CD4-positive, alpha-beta T cell treated with Interferon alpha-2 for 1 hour (primary cell): ENCODE measurements around the gene DDIT4.
A peak's percentile ranks its signal among the peaks of the same experiment; 100 is the strongest.
"Not testable (repeated sequence)": the region's sequence is repeated elsewhere in the genome, so short reads cannot be mapped to it uniquely, and the experiment has no call there.

Experiments
- DNase-seq, 2 donors: peaks; one replicate each; pipeline ENCODE4 v3.0.0-alpha.2; 2020 to 2022

The DDIT4 gene

DNA sequence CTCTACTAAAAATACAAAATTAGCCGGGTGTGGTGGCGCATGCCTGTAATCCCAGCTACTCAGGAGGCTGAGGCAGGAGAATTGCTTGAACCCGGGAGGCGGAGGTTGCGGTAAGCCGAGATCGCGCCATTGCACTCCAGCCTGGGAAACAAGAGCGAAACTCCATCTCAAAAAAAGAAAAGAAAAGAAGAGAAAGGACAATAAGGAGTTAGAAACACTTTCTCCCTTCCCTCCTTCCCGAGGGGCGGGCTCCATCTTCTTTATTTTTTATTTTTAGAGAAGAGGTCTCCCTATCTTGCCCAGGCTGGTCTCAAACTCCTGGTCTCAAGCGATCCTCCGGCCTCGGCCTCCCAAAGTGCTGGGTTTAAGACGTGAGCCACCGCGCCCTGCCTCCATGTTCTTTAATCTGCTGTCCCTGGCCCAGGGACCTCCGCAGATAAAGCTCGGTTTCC is 23.1 kb downstream of the DDIT4 start:
- DNase-seq, result not testable (repeated sequence)

DNA sequence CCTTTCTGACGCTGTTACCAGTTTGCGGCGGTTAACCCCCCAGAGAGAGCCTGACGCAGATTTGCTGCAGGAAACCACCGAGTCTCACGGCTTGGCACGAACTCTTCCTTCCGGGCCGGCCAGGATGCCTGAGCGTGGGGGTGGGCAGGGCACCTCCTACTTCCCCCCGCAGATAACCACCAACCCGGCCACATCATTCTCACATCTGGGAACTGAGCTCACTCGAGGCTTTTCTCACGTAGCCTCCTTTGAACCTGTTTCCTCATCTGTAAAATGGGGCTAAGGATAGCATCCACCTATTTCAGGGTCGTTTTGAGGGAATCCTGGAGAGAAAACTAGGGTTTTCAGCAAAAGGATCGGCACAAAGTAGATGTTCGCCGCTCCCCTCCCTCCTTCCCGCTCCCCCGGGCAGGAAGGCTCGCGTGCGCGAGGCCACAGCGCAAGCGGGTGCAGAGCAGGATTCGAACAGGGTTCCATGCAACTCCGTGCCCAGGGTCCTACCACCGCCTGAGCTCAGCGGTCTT is 23.6 kb downstream of the DDIT4 start:
- peak; percentile 98 to 99 for DNase-seq

DNA sequence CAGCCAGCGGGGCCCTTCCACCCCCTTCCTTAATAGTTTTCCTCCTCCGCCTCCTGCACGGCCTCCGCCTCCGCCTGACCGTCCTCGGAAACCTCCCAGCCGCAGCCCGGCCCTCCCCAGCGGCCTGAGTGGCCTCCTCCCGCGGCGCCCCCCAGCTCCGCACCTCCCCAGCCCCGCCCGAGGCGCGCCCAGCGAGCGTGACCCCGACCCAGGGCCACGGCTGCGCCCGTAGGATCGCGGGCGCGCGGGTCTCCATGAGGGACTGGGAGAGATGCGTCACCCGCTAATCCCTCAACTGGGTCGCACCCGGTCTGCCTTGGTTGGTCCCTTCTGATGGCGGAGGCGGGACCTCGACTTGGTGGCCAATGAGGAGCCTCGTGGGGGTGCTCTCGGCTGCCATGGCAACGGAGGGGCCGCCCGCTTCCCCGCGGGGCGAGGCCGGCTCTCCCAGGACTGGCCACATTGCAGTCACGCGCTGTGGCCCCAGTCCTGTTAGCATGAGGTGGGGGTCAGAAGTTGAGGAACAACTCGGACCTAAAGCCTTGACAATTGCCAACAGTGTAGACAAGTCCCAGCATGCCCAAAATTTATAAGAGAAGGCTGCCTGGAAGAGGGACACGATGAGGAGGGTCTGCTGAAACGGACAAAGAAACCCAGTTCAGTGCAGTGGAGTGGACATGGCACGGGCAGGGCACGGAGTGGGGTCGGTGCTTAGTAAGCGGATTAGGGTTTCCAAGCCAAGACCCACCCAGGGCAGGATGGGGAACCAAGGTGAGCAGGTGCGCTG is 24.3 kb downstream of the DDIT4 start:
- DNase-seq, result peak; percentile 95 to 96

DNA sequence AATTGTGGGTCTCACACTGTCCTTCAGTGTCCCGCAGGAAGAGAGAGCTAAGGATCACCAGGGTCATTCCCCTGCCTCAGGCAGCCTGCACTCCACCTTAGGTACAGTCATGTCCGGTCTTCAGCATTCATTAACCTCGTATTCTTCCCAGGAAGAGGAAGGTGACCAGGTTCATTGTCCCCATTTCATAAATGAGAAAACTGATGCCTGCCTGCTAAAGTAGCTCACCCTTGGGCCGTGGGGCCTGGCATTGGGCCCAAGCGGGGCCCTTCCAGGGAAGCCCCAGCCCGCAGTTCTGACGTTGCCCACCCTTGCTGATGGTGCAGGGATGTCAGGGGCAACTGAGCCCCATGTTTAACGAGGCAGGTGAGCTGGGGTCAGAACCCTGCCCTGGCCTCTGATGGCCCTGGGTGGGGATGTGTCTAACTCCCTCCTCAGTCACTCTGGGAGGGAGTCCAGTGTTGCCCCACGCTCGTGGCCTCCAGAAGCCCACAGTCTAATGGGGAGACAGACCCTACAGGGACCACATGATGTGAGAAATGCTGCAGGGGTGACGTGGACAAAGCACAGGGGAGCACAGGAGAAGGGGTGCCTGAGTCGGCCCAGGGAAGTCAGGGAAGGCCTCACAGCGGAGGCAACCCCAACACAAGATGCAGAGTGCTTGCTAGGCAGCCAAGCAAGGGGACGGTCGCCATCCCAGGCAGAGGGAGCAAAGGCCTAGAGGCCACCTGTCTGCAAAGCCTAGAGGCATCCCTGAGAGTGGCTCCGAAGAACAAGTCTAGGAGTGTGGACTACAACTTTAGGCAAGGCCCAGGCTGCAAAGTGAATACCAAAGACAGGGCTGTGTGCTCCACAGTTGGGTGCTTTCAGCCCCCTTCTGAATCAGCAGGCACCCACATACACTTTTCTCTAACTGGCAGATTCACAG is 25.1 kb downstream of the DDIT4 start:
- DNase-seq, result no peak

DNA sequence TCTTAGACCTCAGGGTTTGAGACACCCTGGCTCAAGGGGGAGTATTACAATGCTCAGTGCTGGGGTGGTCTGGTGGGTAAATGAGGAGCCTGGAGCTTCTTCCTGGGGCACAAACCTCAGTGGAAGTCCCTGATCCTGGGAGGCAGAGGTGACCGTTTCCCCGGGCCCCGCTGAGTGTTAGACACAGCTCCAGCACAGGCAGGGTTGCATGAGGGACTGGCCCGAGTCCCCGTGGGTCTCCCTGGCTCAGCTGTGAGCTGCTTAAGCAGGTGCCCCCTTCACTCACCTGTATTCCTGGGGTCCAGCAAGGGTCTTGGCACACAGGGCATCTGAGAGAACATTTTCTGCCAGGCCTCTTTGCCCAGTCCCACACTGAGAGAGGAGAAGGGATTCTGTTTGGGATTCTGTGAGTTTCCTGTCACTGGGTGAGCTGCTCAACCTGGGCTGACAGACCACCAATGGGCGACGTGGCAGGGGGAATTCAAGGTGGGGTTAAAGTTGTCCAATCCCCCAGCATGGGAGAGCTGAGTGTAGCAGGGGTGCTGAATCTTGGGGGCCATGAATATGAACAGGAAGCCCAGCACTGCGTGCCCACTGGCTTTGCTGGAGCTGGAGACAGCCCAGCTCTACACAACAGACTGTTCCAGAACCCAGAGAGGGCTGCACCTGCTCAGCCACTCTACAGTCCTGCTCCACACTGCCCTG is 29.9 kb downstream of the DDIT4 start:
- DNase-seq, result no peak

DNA sequence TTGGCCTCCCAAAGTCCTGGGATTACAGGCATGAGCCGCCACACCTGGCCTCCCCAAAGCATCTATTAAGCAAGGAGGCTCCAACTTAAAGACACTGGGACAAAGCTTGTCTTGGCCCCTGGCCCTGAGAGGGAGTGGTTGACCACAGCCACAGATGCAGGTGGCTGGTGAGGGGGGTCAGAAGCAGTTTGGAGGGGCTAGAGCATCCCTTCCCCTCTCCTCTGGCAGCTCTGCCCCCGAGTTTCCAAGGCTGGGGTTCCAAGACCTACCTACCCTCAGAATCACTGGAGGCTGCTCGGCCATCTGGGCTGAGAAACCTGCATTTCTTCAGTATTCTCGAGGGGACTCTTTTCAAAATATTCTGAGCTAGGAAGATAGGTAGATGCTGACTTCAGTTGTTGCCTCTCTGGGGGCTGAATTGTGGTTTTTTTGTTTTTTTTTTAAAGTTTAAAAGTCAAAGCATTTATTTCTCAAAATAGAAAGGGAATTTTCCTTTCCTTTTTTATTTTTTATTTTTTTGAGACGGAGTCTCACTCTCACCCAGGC is 32.6 kb downstream of the DDIT4 start:
- no peak for DNase-seq

DNA sequence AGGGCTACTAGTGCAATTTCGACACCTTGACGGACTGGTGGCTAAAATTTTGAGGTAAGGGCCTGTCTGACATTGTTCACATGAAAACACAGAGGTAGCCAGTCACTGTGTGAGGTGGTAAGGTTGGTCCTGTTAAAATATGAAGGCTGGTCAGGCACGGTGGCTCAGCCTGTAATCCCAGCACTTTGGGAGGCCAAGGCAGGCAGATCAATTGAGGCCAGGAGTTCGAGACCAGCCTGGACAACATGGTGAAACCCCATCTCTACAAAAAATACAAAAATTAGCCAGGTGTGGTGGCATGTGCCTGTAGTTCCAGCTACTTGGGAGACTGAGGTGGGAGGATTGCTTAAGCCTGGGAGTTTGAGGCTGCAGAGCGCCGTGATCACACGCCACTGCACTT is 34.0 kb downstream of the DDIT4 start:
- DNase-seq, result not testable (repeated sequence)

DNA sequence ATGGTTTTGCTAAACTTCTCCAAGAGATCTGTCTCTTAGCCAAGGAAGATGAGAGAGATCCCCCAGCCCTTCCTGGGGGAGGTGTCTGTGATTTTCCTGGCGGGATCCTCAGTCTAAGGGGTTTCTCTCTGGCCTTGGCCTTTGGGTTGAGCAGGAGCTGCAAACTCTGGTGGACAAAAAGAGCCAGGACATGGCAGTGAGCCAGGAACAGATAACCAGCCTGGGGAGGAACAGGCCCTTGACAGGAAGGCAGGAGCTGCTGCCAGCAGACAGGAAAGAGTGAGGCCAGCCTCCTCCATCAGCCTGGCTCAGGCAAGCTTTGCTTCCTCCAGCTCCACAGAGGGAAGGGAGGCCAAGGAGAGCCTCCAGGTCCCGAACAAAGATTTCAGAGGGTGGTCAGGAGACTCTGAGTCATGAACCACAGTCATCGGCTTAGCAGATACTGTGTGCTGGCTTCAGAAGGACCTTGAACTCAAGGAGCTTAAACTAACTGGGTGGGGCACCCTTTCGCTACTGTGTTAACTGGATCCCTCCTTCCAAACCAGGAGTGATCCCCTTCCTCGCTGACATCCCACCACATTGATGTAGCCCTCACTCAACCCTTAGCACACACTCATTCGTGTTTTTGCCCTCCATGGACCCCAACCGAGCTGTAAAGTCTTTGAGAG is 34.7 kb downstream of the DDIT4 start:
- no peak for DNase-seq

DNA sequence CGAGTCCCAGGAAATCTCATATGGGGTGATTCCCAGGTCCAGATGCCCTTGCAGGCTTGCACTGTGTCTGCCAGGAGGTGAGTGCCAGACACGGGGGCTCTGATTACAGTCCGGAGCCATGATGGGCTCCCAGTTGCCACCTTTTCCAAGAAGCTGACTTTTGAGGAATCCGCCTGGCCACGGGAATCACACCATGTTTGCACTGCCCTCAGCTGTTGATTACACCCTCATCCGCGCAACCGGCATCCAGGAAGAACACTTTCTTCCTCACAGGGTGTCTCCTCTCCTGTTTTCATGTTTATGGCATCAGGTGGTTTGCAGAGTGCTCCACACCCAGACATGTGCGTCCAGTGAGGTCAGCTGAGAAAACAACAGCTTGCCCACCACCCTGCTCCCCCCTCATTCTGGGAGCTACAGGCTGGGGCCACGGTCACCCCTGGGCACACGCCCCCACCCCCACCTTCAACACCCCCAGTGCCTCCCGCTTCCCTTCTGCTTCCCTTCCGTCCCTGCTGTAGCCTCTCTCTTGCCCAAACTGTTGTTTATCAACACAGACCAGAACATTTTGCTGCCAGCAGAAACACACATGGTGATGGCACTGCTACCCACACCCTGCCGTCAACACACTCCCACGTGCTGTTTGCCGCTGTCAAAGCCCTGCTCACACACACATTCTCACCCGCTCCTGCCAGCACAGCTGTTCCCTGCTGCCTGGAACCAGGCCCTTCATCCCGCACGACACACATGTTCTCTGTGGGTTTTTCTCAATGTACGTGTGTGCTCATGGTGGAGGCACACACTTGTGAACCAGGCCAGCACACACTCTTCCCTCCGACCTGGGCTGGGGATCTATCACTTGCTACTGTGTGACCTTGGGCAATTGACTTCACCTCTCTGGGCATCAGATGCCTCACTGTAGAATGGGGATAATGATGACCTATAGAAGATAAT is 35.8 kb downstream of the DDIT4 start:
- no peak for DNase-seq

DNA sequence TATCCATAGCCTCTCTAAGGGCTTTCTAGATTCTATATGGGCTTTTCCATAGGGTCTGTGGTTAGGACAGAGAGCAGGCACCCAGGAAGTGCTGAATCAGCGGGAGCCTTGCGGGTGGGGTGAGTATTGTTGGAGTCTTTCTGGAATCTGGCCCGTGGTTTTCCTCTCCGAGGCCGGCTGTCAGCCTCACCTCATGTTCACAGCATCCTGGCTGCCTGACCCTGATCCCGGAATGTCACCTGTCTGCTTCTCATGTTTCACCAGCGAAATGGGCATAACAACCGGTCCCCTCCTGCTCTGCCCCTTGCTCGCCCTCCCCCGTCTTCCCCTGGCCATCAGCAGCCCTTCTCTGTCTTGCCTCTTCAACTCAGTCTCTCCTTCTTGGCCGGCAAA is 36.5 kb downstream of the DDIT4 start:
- DNase-seq, result no peak

DNA sequence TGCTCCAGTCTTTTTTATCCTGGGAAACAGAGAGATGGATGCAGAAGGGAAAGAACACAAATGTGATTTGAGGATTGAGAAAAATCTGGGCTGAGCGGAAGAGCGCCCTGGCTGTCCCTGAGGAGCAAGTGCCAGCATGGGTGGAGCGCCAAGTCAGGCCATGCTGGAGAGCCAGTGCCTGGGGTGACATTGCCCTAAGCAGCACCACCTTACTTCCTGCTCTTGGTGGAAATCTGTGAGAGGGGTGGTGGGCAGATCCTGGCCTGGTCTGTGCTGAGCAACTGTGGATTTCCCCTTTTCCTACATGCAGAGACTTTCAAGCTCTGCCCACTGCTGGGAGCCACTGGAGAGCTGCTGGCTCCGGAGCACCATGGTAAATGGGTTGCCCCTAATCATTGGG is 36.9 kb downstream of the DDIT4 start:
- no peak for DNase-seq

DNA sequence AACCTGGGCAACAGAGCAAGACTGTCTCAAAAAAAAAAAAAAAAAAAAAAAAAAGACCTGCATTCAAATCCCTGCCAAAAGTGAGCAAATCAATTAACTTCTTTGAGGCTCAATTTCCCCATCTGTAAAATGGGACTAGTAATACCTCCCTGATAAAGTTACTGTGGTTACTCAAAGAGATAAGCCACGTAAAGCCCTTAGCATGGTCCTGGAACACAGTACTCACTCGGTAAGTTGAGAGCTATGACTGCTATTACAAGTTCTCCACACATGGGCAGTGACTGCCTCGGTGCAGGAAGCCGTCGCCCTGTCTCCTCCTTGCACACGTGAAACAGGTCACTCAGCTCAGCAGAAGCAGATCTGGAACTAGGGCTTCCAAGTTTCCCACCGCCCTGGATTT is 37.9 kb downstream of the DDIT4 start:
- no peak for DNase-seq

DNA sequence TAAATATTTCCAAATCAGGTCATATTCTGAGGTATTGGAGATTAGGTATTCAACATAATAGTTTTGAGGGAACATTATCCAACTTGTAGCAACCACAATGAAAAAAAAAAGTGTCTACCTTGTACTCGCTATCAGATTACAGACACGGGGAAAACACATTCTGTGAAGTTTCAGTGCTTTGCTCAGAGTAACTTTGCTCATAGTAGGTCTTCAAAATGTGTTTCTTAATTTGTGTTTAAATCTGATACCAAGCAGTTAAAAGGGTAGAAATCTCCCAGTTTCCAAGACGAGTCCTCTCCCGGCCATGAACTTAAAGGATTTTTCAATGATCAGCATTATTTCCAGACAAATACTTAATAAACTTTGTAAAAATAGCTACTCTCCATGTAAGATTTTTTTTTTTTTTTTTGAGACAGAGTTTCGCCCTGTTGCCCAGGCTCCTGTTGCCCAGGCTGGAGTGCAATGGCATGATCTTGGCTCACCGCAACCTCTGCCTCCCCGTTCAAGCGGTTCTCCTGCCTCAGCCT is 39.2 kb downstream of the DDIT4 start:
- DNase-seq, result no peak

DNA sequence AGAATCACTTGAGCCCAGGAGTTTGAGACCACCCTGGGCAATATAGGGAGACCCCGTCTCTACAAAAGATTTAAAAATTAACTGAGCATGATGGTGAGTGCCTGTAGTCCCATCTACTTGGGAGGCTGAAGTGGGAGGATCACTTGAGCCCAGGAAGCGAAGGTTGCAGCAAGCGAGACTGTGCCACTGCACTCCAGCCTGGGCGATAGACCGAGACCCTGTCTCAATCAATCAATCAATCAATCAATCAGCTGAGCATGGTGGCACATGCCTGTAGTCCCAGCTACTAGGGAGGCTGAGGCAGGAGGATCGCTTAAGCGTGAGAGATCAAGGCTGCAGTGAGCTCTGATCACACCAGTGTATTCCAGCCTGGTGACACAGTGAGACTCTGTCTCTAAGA is 40.5 kb downstream of the DDIT4 start:
- DNase-seq, result no peak

DNA sequence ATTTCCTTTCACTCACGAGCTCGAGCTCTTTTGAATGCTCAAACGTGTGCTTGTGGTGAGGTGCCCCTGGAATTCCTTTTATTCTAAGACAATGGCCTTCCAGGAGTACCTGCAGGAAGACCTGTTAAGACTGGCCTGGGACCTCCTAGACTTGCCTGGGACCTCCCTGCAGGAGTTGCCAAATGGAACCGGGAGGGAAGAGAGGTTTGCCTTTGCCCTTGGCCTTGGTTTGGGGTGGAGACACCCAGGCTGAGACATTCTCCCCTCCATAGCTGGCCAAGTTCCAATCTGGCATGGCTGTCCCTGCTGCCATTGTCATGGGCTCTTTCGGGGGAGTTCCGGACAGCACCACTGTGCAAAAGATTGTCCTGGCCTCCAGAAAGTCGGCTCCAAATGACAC is 41.3 kb downstream of the DDIT4 start:
- DNase-seq, result no peak

DNA sequence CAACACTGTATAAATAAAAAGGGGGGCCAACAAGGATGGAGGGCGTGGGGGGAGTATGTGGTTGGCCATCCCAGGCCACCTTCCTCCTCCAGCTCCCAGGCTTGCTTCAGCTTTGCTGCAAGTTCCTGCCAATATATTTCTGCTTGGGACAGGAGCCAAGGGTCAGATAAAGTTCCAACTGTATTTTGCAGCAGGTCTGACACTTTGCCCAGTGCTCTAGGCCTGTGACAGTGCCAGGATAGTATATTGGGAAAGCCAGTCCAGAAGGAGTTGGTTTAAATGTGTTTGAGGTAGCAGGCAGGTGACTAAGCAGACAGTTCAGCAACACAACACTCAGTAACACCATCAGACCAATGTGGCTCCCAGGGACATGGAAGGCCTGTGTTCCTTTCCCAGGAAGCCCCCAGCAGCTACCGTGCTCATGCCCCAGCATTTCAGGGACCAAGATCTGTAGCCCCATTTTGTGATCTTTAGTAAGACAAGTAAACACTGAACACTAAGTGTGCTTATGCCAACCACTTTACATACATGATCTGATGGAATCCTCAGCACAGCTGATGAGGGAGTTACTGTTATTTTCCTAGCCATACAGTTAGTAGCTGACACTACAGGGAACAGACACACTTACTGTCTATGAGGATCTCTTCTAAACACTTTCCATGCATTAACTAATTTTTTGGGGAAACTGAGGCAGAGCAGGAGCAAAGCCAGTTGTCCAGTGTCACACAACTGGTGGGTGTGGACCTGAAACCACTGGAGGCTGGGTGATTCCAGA is 42.1 kb downstream of the DDIT4 start:
- DNase-seq, result no peak

DNA sequence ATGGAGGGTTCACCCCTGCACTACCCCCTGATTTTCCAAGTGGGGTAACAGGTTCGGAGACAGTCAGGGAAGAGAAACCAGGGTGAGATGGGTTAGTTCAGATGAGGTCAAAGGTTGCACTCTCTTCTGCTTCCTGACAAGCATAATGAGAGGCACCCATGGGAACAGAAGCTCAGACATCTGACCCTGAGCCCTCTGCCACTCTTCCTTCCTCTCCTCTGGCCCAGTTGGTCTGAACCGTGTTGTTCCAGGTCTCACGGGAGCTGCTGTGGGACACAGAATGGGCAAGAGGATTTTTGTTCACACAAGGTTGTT is 42.6 kb downstream of the DDIT4 start:
- no peak for DNase-seq

DNA sequence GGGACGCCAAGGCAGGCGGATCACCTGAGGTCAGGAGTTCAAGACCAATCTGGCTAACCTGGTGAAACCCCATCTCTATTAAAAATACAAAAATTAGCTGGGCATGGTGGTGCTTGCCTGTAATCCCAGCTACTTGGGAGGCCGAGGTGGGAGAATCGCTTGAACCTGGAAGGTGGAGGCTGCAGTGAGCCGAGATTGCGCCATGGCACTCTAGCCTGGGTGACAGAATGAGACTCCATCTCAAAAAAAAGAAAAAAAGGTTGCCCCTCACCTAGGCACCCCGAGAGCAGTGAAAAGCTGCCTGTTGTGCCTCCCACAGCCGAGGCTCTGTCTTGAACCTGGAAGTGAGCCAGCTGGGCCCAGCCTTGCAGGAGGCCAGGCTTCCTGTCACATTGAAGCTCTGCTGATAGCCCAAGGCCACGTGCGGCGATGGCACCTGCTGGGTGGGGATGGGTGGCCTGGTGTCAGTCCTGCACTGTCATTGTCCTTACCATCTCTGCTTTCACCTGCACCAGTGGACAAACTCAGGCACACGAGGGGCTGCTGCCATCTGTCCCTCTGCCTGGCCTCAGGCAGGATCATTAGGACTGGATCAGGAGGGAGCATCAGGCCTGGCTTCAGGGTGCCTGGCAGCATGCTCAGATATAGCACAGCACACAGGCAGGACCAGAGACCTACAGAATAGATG is 43.2 kb downstream of the DDIT4 start:
- DNase-seq, result peak; percentile 50 to 65
